Breast epithelium (tissue), 4 donors: ENCODE measurements around the gene SERPINA9. TPM values are rescaled to one million over a fixed set of nuclear protein-coding genes. Genes with fewer than 3 reads are reported as not detected.
A peak's percentile ranks its signal among the peaks of the same experiment; 100 is the strongest.

Experiments
- DNase-seq, 2 donors: peaks; one replicate each; pipeline ENCODE4 v3.0.0-alpha.2; 2019; ENCODE audit warnings: low spot score in 2 of 2
- H3K27ac ChIP-seq, 2 donors: fragments of 200-600 bp; sonication (generic) in 1 of 2; one replicate each; pipeline ENCODE4 v1.5.1; 2016 to 2019; ENCODE audit warnings: mild to moderate bottlenecking in 1 of 2
- H3K27me3 ChIP-seq, 2 donors: fragments of 200-600 bp; sonication (generic) in 1 of 2; one replicate each; pipeline versions ENCODE4 v1.5.1 to v1.6.0; 2017 to 2019; ENCODE audit warnings: control low read depth in 1 of 2, mild to moderate bottlenecking in 1 of 2
- H3K36me3 ChIP-seq: fragments of 200-600 bp; one replicate; pipeline ENCODE4 v1.5.1; 2019
- H3K4me1 ChIP-seq, 2 donors: fragments of 200-600 bp; sonication (generic); one replicate each; pipeline ENCODE4 v1.5.1; 2016 to 2019; ENCODE audit warnings: control low read depth in 1 of 2
- H3K4me3 ChIP-seq, 3 donors: fragments of 200-600 bp; sonication (generic); 1 replicate in 2 of 3; 2 replicates in 1 of 3; pipeline ENCODE4 v1.5.1; 2016 to 2019; ENCODE audit warnings: mild to moderate bottlenecking in 3 of 3, moderate library complexity in 2 of 3
- H3K9me3 ChIP-seq, 2 donors: fragments of 200-600 bp; sonication (generic) in 1 of 2; one replicate each; pipeline ENCODE4 v1.5.1; 2016 to 2019; ENCODE audit warnings: control low read depth in 1 of 2
- CTCF ChIP-seq, 3 donors: fragments of 450-650 bp; IDR thresholded peaks; one replicate each; pipeline ENCODE4 v1.5.1; 2016 to 2017; ENCODE audit warnings: antibody characterized with exemption in 3 of 3, mild to moderate bottlenecking in 3 of 3, moderate library complexity in 3 of 3
- POLR2A ChIP-seq: fragments of 450-650 bp; IDR thresholded peaks from one replicate; pipeline ENCODE4 v1.6.1; 2016; ENCODE audit warnings: antibody characterized with exemption, mild to moderate bottlenecking, moderate library complexity
- POLR2AphosphoS5 ChIP-seq, 3 donors: sonication (generic); formaldehyde crosslinking; IDR thresholded peaks; one replicate each; pipeline ENCODE4 v1.6.1; 2017; ENCODE audit warnings: antibody characterized with exemption in 3 of 3
- intact Hi-C: fragments of 100-400 bp; cut with DNase I; formaldehyde crosslinking; loops from one replicate; pipeline ENCODE4 v1.15.1; 2023; ENCODE audit warnings: low total_unique reads
- total RNA-seq, 3 donors: library from RNA; depleted of rRNA; stranded (reverse); fragments of >200 nt; gene quantifications; one replicate each; pipeline ENCODE4 v1.1.0, GENCODE V29; 2016

The SERPINA9 gene
- total RNA-seq, 3 donors from 2014 or later, result not detected

- H3K27me3 ChIP-seq, result peaks cover 0 to 4% of the 10 kb centered on the region in 2 donors
- no peak overlapping the region for H3K27ac ChIP-seq
- no peak for DNase-seq
- peaks cover 15 to 23% of the 10 kb centered on the region in 2 donors for H3K9me3 ChIP-seq
- no peaks in the 10 kb centered on the region for H3K4me1 ChIP-seq
- intact Hi-C loops, result no loop called here
- H3K36me3 ChIP-seq, result no peaks in the 10 kb centered on the region
- H3K4me3 ChIP-seq, result no peak overlapping the region
- TF ChIP-seq POLR2A, result no peak
- TF ChIP-seq CTCF (IDR thresholded peaks at IDR 0.05), result no peak
- no peak for TF ChIP-seq POLR2AphosphoS5 (IDR thresholded peaks at IDR 0.05)
These were observed 2.4 kb upstream of the SERPINA9 start for GRCh38 chr14:94478420-94478819.

- DNase-seq, result peak in 1 of 2 donors; percentile 7
- no peaks in the 10 kb centered on the region for H3K4me1 ChIP-seq
- intact Hi-C loops, result no loop called here
- peaks cover 15 to 23% of the 10 kb centered on the region in 2 donors for H3K9me3 ChIP-seq
- H3K27ac ChIP-seq, result no peak overlapping the region
- no peaks in the 10 kb centered on the region for H3K36me3 ChIP-seq
- TF ChIP-seq POLR2AphosphoS5 (IDR thresholded peaks at IDR 0.05) (no peak), CTCF (IDR thresholded peaks at IDR 0.05) (no peak), POLR2A (no peak)
- no peak overlapping the region for H3K4me3 ChIP-seq
- peaks cover 0 to 4% of the 10 kb centered on the region in 2 donors for H3K27me3 ChIP-seq
These were observed 1.4 kb downstream of the SERPINA9 start for GRCh38 chr14:94474581-94475031.

GRCh38 chr14:94473666-94474410 is 2.2 kb downstream of the SERPINA9 start:
- Histone ChIP-seq H3K9me3 (peaks cover 11 to 15% of the 10 kb centered on the region in 2 donors), H3K4me1 (no peaks in the 10 kb centered on the region), H3K27me3 (peaks cover 0 to 4% of the 10 kb centered on the region in 2 donors), H3K36me3 (no peaks in the 10 kb centered on the region), H3K4me3 (no peak overlapping the region), H3K27ac (no peak overlapping the region)
- TF ChIP-seq POLR2A, result no peak
- TF ChIP-seq CTCF (IDR thresholded peaks at IDR 0.05), result no peak
- TF ChIP-seq POLR2AphosphoS5 (IDR thresholded peaks at IDR 0.05), result no peak
- DNase-seq, result peak in 1 of 2 donors; percentile 11
- intact Hi-C loops, result no loop called here

- TF ChIP-seq POLR2A (no peak), CTCF (IDR thresholded peaks at IDR 0.05) (no peak), POLR2AphosphoS5 (IDR thresholded peaks at IDR 0.05) (no peak)
- intact Hi-C loops, result no loop called here
- Histone ChIP-seq H3K4me1 (no peaks in the 10 kb centered on the region), H3K4me3 (no peak overlapping the region), H3K36me3 (no peaks in the 10 kb centered on the region), H3K27ac (no peak overlapping the region), H3K27me3 (peaks cover 0 to 4% of the 10 kb centered on the region in 2 donors), H3K9me3 (peaks cover 4 to 6% of the 10 kb centered on the region in 2 donors)
- peak in 1 of 2 donors; percentile 3 for DNase-seq
These were observed 3.2 kb downstream of the SERPINA9 start for GRCh38 chr14:94472842-94473241.

- Histone ChIP-seq H3K4me1 (no peaks in the 10 kb centered on the region), H3K27ac (no peak overlapping the region), H3K4me3 (no peak overlapping the region), H3K36me3 (no peaks in the 10 kb centered on the region), H3K9me3 (peaks cover 2 to 6% of the 10 kb centered on the region in 2 donors), H3K27me3 (peaks cover 0 to 11% of the 10 kb centered on the region in 2 donors)
- DNase-seq, result peak in 1 of 2 donors; percentile 1
- intact Hi-C loops, result no loop called here
- TF ChIP-seq POLR2AphosphoS5 (IDR thresholded peaks at IDR 0.05) (no peak), CTCF (IDR thresholded peaks at IDR 0.05) (no peak), POLR2A (no peak)
These were observed 5.0 kb downstream of the SERPINA9 start for GRCh38 chr14:94471045-94471444.
